Activated T-helper 1 cell treated with anti-CD3 and anti-CD28 coated beads, Interleukin-12 subunit alpha, Interleukin-12 subunit beta, Interleukin-2, Interleukin-4 antibody, amounts not matched to agents 30 ng/mL and 10 ng/mL and 1 ng/mL, durations not matched to agents 14 hours and 24 hours and 36 hours (primary cell): ENCODE measurements around the gene RALB. TPM values are rescaled to one million over a fixed set of nuclear protein-coding genes. Genes with fewer than 3 reads are reported as not detected.
"Not testable (repeated sequence)": the region's sequence is repeated elsewhere in the genome, so short reads cannot be mapped to it uniquely, and the experiment has no call there.

Experiments used
- DNase-seq: peaks from one replicate; pipeline ENCODE4 v3.0.0; 2021; ENCODE audit warnings: low spot score
- H3K27ac Mint-ChIP-seq: one replicate; pipeline ENCODE4 v1.8.0; 2021; ENCODE audit warnings: mild to moderate bottlenecking, mixed read lengths
- H3K27me3 Mint-ChIP-seq: one replicate; pipeline ENCODE4 v1.8.0; 2022; ENCODE audit warnings: mild to moderate bottlenecking, moderate library complexity, mixed read lengths; ENCODE audit not compliant: insufficient read depth
- H3K36me3 Mint-ChIP-seq: one replicate; pipeline ENCODE4 v1.8.0; 2021; ENCODE audit warnings: low read depth, mixed read lengths
- H3K4me1 Mint-ChIP-seq: one replicate; pipeline ENCODE4 v1.8.0; 2021; ENCODE audit warnings: low read depth, mixed read lengths
- H3K4me3 Mint-ChIP-seq: one replicate; pipeline ENCODE4 v1.8.0; 2021; ENCODE audit warnings: mild to moderate bottlenecking, moderate library complexity, mixed read lengths
- H3K9me3 Mint-ChIP-seq: one replicate; pipeline ENCODE4 v1.8.0; 2021; ENCODE audit warnings: mixed read lengths
- intact Hi-C: fragments of 100-400 bp; cut with micrococcal nuclease; formaldehyde crosslinking; loops from one replicate; pipeline ENCODE4 v1.15.1; 2024
- total RNA-seq: library from RNA; stranded (reverse); gene quantifications from 2 replicates; pipeline ENCODE4 v1.2.3, GENCODE V29; 2022

Gene RALB
- total RNA-seq, 1 donor from 2014 or later, result 79.7 TPM

DNA sequence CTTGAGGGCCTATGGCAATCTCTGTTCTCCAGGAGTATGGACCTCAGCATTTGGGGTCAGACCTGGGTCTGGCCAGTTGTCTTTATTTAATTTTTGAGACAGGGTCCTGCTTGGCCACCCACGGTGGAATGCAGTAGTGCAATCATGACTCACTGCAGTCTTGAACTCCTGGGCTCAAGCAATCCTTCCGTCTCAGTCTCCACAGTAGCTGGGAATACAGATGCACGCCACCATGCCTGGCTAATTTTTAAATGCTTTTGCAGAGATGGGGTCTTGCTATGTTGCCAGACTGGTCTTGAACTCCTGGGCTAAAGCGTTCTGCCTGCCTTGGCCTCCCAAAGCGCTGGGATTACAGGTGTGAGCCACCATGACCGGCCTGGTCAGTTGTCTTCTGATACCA is 46.9 kb downstream of the RALB start:
- H3K4me1 Mint-ChIP-seq, result peaks cover 29% of the 10 kb centered on the region
- H3K9me3 Mint-ChIP-seq, result no peaks in the 10 kb centered on the region
- H3K27ac Mint-ChIP-seq, result no peak overlapping the region
- no peaks in the 10 kb centered on the region for H3K27me3 Mint-ChIP-seq
- peaks cover 44% of the 10 kb centered on the region for H3K36me3 Mint-ChIP-seq
- no peak for DNase-seq
- H3K4me3 Mint-ChIP-seq, result no peak overlapping the region
- intact Hi-C loops, result no loop called here

DNA sequence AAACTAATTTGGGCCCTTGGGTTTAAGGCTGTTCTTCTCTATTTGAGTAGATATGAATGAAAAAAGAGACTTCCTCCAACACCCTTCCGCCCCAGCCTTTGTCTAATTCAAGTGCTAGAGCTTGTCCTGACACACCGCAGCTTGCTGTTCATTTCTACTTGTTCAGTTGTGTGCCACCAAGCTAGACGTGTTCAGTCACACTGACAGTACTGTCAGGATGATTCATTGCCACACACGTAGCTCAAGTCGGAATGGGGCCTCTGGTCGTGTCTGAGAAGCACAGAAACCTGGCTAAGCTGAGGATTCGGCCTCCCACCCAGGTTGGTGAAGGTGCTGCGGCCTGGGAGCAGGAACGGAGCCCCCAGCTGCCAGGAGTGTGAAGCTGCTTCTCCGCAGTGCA is 47.7 kb downstream of the RALB start:
- no peak overlapping the region for H3K4me3 Mint-ChIP-seq
- no peaks in the 10 kb centered on the region for H3K27me3 Mint-ChIP-seq
- H3K4me1 Mint-ChIP-seq, result peaks cover 29% of the 10 kb centered on the region
- no peak for DNase-seq
- H3K27ac Mint-ChIP-seq, result no peak overlapping the region
- no peaks in the 10 kb centered on the region for H3K9me3 Mint-ChIP-seq
- intact Hi-C loops, result no loop called here
- peaks cover 44% of the 10 kb centered on the region for H3K36me3 Mint-ChIP-seq

DNA sequence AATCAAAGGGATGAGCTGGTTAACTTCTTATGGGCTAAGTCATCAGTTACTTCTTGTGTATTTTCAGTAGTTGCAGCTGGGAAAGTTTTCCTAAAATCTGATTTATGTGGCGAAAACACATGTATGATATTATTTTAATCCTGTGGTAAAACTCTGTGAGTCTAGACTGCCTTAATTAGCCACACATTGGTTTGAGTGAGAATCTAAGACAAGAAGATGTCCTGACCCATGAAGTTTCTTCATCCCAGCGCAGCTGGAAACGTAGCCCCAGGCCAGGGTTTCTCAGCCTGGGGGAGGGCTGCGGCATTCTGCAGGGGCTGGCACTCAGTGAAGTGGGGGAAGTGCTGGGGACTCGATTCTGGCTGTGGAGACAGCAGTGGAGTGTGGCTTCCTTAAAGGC is 48.6 kb downstream of the RALB start:
- DNase-seq, result no peak
- Mint-ChIP-seq H3K36me3 (peaks cover 44% of the 10 kb centered on the region), H3K4me3 (no peak overlapping the region), H3K4me1 (peaks cover 35% of the 10 kb centered on the region), H3K27me3 (no peaks in the 10 kb centered on the region), H3K9me3 (no peaks in the 10 kb centered on the region), H3K27ac (no peak overlapping the region)
- intact Hi-C loops, result no loop called here

DNA sequence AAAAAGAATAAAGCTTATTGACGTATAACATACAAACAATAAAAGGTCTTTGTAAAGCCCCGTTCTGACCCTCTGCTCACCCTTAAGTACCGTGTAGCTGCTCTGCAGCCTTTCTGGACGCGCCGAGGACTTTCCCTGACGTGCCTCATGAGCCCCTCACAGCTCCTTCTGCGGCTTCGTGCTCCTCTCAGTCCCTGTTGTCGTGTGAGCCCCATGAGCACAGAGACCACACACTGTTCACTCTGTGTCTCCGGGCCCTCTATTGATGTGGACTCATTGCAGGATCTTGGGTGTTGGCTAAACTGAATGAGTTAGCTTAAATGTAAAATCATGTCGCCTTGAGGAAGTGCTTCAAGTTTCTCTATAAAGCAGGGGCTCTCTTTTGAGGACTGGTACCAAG is 49.6 kb downstream of the RALB start:
- H3K9me3 Mint-ChIP-seq, result no peaks in the 10 kb centered on the region
- no peak for DNase-seq
- peaks cover 30% of the 10 kb centered on the region for H3K4me1 Mint-ChIP-seq
- H3K27ac Mint-ChIP-seq, result no peak overlapping the region
- peaks cover 40% of the 10 kb centered on the region for H3K36me3 Mint-ChIP-seq
- intact Hi-C loops, result no loop called here
- H3K27me3 Mint-ChIP-seq, result no peaks in the 10 kb centered on the region
- H3K4me3 Mint-ChIP-seq, result no peak overlapping the region

DNA sequence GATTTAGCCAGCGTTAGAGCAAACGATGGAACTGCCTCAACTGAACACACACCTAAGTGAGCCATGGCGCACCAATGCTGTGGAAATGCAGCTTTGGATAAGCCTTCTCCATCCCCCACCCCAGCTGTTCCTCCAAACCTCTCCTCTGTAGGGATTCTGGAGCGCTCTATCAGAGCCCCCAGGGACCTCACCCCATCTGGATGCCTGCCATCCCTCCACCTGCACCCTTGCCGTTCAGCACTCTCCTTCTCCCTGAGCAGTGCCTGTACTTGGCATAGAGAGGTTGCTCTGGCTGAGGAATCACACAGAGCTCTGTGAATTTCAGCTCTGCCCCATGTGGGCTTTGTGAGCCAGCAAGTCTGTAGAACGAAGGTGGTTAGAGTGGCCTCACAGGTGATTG is 50.5 kb downstream of the RALB start:
- no peak for DNase-seq
- Mint-ChIP-seq H3K4me1 (peaks cover 30% of the 10 kb centered on the region), H3K4me3 (peak overlapping the region; percentile 8), H3K27ac (peak overlapping the region; percentile 25), H3K27me3 (no peaks in the 10 kb centered on the region), H3K36me3 (peaks cover 32% of the 10 kb centered on the region), H3K9me3 (no peaks in the 10 kb centered on the region)
- intact Hi-C loops, result no loop called here

DNA sequence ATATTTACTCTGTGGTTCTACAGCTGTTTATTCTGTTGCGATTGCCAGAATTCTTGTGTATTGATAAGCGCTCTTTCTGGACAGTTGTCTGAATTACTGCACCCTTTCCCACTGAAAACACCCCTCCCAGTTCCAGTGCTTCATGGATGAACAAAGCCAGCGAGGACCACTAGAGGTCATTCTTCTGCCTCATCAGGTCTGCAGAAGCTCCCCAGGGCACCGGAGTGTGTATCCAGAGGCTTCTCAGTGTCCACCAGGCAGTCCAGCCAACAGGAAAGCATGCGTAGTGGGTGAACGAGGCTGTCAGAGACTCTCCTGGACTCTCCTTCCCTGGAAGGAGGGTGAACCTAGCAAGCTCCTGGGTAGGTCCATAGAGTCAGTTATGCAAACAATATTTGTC is 52.6 kb downstream of the RALB start:
- intact Hi-C loops, result no loop called here
- Mint-ChIP-seq H3K27ac (no peak overlapping the region), H3K36me3 (peaks cover 24% of the 10 kb centered on the region), H3K27me3 (no peaks in the 10 kb centered on the region), H3K4me3 (no peak overlapping the region), H3K4me1 (peaks cover 33% of the 10 kb centered on the region), H3K9me3 (no peaks in the 10 kb centered on the region)
- no peak for DNase-seq

DNA sequence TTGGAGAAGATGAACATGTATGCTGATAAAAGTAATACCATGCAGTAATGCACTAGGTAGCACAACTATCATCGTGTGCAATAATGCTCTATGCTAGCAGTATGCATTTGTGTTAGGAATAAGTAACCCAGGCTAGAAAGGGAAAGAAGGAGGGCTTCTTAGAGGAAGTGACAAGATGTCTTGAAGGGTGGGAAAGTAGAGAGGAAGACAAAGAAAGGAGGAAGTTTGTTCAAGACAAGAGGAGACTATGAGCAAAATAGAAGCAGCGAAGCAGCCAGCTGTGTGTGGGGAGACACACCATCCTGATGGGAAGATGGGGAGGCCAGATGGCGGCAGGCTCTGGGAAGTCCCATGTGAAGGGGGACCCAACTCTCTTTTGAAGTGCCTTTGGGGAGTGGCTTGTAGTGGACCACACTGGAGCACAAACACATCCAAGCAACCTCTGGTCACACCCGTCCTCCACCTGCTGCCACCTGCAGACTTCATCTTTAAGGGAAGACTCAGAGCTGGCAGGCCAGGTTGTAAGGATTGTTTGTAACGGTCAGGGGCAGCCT is 53.4 kb downstream of the RALB start:
- intact Hi-C loops, result no loop called here
- no peak for DNase-seq
- Mint-ChIP-seq H3K27ac (peak overlapping the region; percentile 0), H3K27me3 (no peaks in the 10 kb centered on the region), H3K9me3 (no peaks in the 10 kb centered on the region), H3K4me3 (no peak overlapping the region), H3K36me3 (peaks cover 24% of the 10 kb centered on the region), H3K4me1 (peaks cover 38% of the 10 kb centered on the region)

DNA sequence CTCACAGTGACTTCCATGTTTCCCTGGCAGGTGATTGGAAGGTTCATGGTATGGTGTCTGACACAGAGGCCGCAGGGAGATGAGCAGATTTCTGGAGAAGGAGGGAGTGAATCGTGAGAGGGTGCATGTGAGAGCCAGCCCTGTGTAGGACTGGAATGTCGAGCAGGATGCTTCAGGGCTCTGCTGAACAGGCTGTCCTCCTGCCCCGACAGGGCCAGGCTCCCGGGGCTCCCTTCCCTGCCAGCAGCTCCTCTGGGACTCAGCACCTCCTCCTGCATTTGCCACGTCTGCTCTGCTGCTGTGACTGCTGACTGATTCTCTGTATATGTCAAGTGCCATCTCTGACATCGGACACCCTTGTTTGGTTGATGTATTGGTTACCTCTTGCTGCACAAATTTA is 54.8 kb downstream of the RALB start:
- intact Hi-C loops, result no loop called here
- peaks cover 29% of the 10 kb centered on the region for H3K4me1 Mint-ChIP-seq
- no peaks in the 10 kb centered on the region for H3K27me3 Mint-ChIP-seq
- no peak for DNase-seq
- H3K4me3 Mint-ChIP-seq, result no peak overlapping the region
- no peaks in the 10 kb centered on the region for H3K9me3 Mint-ChIP-seq
- no peak overlapping the region for H3K27ac Mint-ChIP-seq
- H3K36me3 Mint-ChIP-seq, result peaks cover 19% of the 10 kb centered on the region

DNA sequence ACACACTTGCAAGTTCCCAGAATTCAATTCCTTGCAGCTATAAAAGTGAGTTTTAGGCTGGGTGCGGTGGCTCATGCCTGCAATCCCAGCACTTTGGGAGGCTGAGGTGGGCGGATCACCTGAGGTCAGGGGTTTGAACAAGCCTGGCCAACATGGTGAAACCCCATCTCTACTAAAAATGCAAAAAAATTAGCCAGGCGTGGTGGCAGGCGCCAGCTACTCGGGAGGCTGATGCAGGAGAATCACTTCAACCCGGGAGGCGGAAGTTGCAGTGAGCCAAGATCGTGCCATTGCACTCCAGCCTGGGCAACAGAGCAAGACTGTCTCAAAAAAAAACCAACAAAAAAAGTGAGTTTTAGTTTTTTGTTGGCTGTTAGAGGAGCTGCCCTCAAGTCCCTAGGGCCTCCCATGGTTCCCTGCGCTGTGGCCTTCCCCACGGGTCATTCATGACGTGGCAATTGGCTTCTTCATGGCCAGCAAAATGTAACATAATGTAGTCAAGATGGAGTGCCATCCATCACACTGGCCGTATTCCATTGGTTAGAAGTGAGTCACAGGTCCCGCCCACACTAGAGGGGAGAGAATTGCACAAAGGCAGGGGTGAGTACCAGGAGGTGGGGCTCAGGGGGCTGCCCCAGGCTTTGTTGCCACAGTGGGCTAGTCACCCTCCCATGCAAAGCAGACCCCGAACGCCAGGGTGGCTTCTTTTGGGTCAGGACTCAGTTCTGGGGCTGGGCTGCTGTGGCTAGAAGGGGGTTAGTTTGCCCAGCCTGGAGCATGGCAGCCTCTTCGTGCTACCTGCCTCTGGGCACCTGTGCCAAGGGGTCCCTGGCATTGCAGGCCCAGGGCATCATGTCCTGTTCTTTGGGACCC is 55.6 kb downstream of the RALB start:
- H3K27ac Mint-ChIP-seq, result no peak overlapping the region
- no peak overlapping the region for H3K4me3 Mint-ChIP-seq
- peaks cover 29% of the 10 kb centered on the region for H3K4me1 Mint-ChIP-seq
- no peak for DNase-seq
- H3K27me3 Mint-ChIP-seq, result no peaks in the 10 kb centered on the region
- H3K36me3 Mint-ChIP-seq, result peaks cover 12% of the 10 kb centered on the region
- H3K9me3 Mint-ChIP-seq, result no peaks in the 10 kb centered on the region
- intact Hi-C loops, result no loop called here

DNA sequence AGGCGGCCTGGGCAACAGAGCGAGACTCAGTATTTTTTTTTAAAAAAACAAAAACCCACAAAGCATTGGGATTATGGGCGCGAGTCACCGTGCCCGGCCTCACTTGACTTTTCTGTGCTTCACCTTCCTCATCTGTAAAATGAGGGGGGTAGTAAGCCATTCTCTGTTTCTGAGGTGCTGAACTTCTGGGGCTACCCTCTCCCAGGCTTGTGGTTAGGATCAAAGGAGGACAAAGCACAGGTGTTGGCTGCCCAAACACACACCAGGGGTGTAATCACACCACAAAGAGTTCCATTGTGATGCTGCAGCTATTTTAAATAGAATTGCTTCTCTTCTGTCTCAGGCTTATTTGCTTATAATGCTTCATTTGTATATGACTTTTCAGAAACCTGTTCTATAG is 57.5 kb downstream of the RALB start:
- no peak for DNase-seq
- Mint-ChIP-seq H3K36me3 (peaks cover 6% of the 10 kb centered on the region), H3K27ac (no peak overlapping the region), H3K9me3 (no peaks in the 10 kb centered on the region), H3K27me3 (no peaks in the 10 kb centered on the region), H3K4me1 (peaks cover 42% of the 10 kb centered on the region), H3K4me3 (no peak overlapping the region)
- intact Hi-C loops, result loop anchor here (5.0 to 10.0 kb wide), 2 partner anchors 553 to 635 kb away; partner anchors contain the start of genes PTPN4 and TMEM177

DNA sequence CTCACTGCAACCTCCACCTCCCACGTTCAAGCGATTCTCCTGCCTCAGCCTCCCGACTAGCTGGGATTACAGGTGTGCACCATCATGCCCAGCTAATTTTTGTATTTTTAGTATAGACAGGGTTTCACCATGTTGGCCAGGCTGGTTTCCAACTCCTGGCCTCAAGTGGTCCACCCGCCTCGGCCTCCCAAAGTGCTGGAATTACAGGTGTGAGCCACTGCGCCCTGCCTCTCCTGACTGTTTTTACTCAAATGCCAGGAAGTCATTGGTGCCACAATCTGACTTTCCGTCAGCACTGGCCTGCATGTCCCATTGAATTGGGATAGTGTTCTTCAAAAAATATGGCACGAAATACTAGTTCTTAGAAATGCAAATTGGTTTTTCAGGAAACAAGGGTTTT is 58.2 kb downstream of the RALB start:
- H3K4me3 Mint-ChIP-seq, H3K27ac Mint-ChIP-seq, H3K36me3 Mint-ChIP-seq, H3K9me3 Mint-ChIP-seq, H3K27me3 Mint-ChIP-seq, DNase-seq: not testable (repeated sequence)
- peaks cover 45% of the 10 kb centered on the region for H3K4me1 Mint-ChIP-seq
- intact Hi-C loops, result loop anchor here (5.0 to 10.0 kb wide), 2 partner anchors 554 to 636 kb away; partner anchors contain the start of genes PTPN4 and TMEM177

DNA sequence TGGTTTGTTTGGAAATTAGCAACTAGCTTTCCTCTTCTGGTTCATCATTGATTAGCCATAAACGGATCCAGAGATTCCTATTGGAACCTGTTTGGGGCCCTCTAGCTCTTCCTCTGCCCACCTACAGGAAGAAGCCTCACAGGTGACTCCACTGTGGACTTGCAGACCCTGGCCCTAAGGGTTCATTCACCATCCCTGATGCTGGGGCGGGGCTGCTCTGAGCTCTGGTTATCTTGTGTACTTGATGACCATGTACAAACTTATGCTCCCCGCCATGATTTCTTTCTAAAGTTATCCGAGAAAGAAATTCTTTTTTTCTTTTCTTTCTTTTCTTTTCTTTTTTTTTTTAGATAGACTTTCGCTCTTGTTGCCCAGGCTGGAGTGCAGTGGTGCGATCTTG is 59.4 kb downstream of the RALB start:
- no peaks in the 10 kb centered on the region for H3K27me3 Mint-ChIP-seq
- intact Hi-C loops, result loop anchor here (2.0 to 10.0 kb wide), 5 partner anchors 51 to 637 kb away; partner anchors contain the start of genes EPB41L5, PTPN4 and TMEM177

More for the DNA sequence above, 59.4 kb downstream of the RALB start:
- H3K36me3 Mint-ChIP-seq, result peaks cover 2% of the 10 kb centered on the region
- H3K27ac Mint-ChIP-seq, result no peak overlapping the region
- H3K4me1 Mint-ChIP-seq, result peaks cover 42% of the 10 kb centered on the region
- H3K9me3 Mint-ChIP-seq, result no peaks in the 10 kb centered on the region
- H3K4me3 Mint-ChIP-seq, result no peak overlapping the region
- DNase-seq, result no peak
